GM21786 (cell line): ENCODE measurements around the gene SCYGR8.

Experiments
- ATAC-seq: cut with Tn5 transposase; IDR thresholded peaks from one replicate; pipeline ENCODE4 v1.9.1; 2021; ENCODE audit not compliant: unreplicated experiment

SCYGR8 gene

GRCh38 chr2:227759411-227760118 lies 13.9 kb downstream of the SCYGR8 start:
- ATAC-seq = no peak

- ATAC-seq = no peak
Observed at GRCh38 chr2:227761740-227762476, 16.2 kb downstream of the SCYGR8 start.

- ATAC-seq = peak; percentile 15
Observed at GRCh38 chr2:227765788-227766372, 20.2 kb downstream of the SCYGR8 start.

- ATAC-seq = peak; percentile 98
Observed at GRCh38 chr2:227766373-227766883, 20.7 kb downstream of the SCYGR8 start.

- no peak for ATAC-seq
Observed at GRCh38 chr2:227767830-227768229, 22.1 kb downstream of the SCYGR8 start.

- no peak for ATAC-seq
Observed at GRCh38 chr2:227772197-227772661, 26.5 kb downstream of the SCYGR8 start.

- no peak for ATAC-seq
Observed at GRCh38 chr2:227772932-227773331, 27.2 kb downstream of the SCYGR8 start.

- ATAC-seq = peak; percentile 45
Observed at GRCh38 chr2:227774011-227774624, 28.4 kb downstream of the SCYGR8 start.

GRCh38 chr2:227774895-227775842 lies 29.5 kb downstream of the SCYGR8 start:
- ATAC-seq = no peak

GRCh38 chr2:227780981-227781615 lies 35.4 kb downstream of the SCYGR8 start:
- no peak for ATAC-seq

- ATAC-seq = no peak
Observed at GRCh38 chr2:227781841-227782240, 36.1 kb downstream of the SCYGR8 start.

GRCh38 chr2:227782804-227783203 lies 37.1 kb downstream of the SCYGR8 start:
- ATAC-seq = no peak

- ATAC-seq = peak; percentile 99
Observed at GRCh38 chr2:227783404-227784138, 37.9 kb downstream of the SCYGR8 start.

GRCh38 chr2:227785293-227785692 lies 39.6 kb downstream of the SCYGR8 start:
- ATAC-seq = no peak

GRCh38 chr2:227788561-227789018 lies 42.9 kb downstream of the SCYGR8 start:
- ATAC-seq = no peak

GRCh38 chr2:227789803-227790202 lies 44.1 kb downstream of the SCYGR8 start:
- ATAC-seq = no peak

- ATAC-seq = no peak
Observed at GRCh38 chr2:227793148-227793712, 47.5 kb downstream of the SCYGR8 start.
